Uterus (tissue), 4 donors: ENCODE data around the gene AMBRA1. TPM values are rescaled to one million over a fixed set of nuclear protein-coding genes. Genes with fewer than 3 reads are reported as not detected.
A peak's percentile ranks its signal among the peaks of the same experiment; 100 is the strongest.

Source experiments
- DNase-seq, 2 donors: peaks; one replicate each; pipeline ENCODE4 v3.0.0-alpha.2; 2019 to 2020
- H3K27ac ChIP-seq, 2 donors: fragments of 200-600 bp; sonication (generic); 1 replicate in 1 of 2; 2 replicates in 1 of 2; pipeline ENCODE4 v1.5.1; 2016 to 2018
- H3K27me3 ChIP-seq, 2 donors: fragments of 200-600 bp; sonication (generic); one replicate each; pipeline ENCODE4 v1.5.1; 2018 to 2019; ENCODE audit warnings: control low read depth in 1 of 2
- H3K36me3 ChIP-seq, 2 donors: fragments of 200-600 bp; sonication (generic); one replicate each; pipeline ENCODE4 v1.5.1; 2019; ENCODE audit warnings: control low read depth in 1 of 2
- H3K4me1 ChIP-seq, 2 donors: fragments of 200-600 bp; sonication (generic); one replicate each; pipeline ENCODE4 v1.5.1; 2018 to 2019; ENCODE audit warnings: control low read depth in 1 of 2
- H3K4me3 ChIP-seq, 2 donors: fragments of 200-600 bp; sonication (generic); 1 replicate in 1 of 2; 2 replicates in 1 of 2; pipeline ENCODE4 v1.5.1; 2018 to 2019; ENCODE audit warnings: mild to moderate bottlenecking in 1 of 2
- H3K9me3 ChIP-seq, 2 donors: fragments of 200-600 bp; sonication (generic); one replicate each; pipeline ENCODE4 v1.5.1; 2019; ENCODE audit warnings: control low read depth in 1 of 2
- POLR2A ChIP-seq, 2 donors: fragments of 450-650 bp; IDR thresholded peaks; one replicate each; pipeline ENCODE4 v1.6.1; 2016; ENCODE audit warnings: antibody characterized with exemption in 2 of 2, mild to moderate bottlenecking in 1 of 2, moderate library complexity in 1 of 2
- intact Hi-C: fragments of 100-400 bp; cut with DNase I; formaldehyde crosslinking; loops from one replicate; pipeline ENCODE4 v1.15.1; 2023; ENCODE audit warnings: low total_unique reads
- total RNA-seq, 4 donors: library from RNA; depleted of rRNA in 3 of 4; stranded (reverse); fragments of >200 nt in 3 of 4; gene quantifications; one replicate each; pipeline versions ENCODE4 v1.1.0 to v1.2.4, GENCODE V29; 2014 to 2023
- TF ChIP-seq, protein P1 (sequence below), 4 experiments: fragments of 200-600 bp in 2 of 4; fragments of 450-650 bp in 2 of 4; sonication (generic) in 2 of 4; IDR thresholded peaks; one replicate each; pipeline ENCODE4 v1.5.1; 2016 to 2019; ENCODE audit warnings: antibody characterized with exemption in 4 of 4, mild to moderate bottlenecking in 2 of 4, moderate library complexity in 1 of 4
- donor health status: DM: yes; HTN: yes; CAD: no.

Gene AMBRA1
- total RNA-seq, 4 donors from 2014 or later, result 22.6 to 55.3 (median 41.4) TPM

GRCh38 chr11:46625406-46625805, 31.6 kb upstream of the AMBRA1 start:
- DNase-seq, result no peak
- no peaks in the 10 kb centered on the region for H3K36me3 ChIP-seq
- TF ChIP-seq, protein P1, sequence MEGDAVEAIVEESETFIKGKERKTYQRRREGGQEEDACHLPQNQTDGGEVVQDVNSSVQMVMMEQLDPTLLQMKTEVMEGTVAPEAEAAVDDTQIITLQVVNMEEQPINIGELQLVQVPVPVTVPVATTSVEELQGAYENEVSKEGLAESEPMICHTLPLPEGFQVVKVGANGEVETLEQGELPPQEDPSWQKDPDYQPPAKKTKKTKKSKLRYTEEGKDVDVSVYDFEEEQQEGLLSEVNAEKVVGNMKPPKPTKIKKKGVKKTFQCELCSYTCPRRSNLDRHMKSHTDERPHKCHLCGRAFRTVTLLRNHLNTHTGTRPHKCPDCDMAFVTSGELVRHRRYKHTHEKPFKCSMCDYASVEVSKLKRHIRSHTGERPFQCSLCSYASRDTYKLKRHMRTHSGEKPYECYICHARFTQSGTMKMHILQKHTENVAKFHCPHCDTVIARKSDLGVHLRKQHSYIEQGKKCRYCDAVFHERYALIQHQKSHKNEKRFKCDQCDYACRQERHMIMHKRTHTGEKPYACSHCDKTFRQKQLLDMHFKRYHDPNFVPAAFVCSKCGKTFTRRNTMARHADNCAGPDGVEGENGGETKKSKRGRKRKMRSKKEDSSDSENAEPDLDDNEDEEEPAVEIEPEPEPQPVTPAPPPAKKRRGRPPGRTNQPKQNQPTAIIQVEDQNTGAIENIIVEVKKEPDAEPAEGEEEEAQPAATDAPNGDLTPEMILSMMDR (IDR thresholded peaks at IDR 0.05), result no peak
- no peak for TF ChIP-seq POLR2A (IDR thresholded peaks at IDR 0.05)
- H3K27me3 ChIP-seq, result no peaks in the 10 kb centered on the region
- no peak overlapping the region for H3K27ac ChIP-seq
- H3K9me3 ChIP-seq, result no peaks in the 10 kb centered on the region
- no peaks in the 10 kb centered on the region for H3K4me1 ChIP-seq
- intact Hi-C loops, result no loop called here
- H3K4me3 ChIP-seq, result no peak overlapping the region

DNA sequence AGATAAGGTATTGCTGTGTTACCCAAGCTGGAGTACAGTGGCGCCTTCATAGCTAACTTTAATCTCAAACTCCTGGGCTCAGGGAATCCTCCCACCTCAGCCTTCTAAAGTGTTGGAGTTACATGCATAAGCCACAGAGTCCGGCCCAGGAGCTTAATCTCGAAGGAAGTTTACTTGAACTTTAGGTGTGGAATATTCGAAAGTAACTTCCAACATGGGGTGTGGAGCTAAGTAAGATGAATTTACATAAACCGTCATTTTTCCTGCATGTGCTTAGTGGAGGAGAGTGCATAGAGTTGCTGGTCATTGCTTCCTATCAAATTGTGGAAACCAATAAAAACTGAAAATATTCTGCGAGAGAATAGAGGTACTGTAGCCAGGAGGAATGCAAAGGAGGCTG, 25.0 kb upstream of the AMBRA1 start:
- DNase-seq, result no peak
- Histone ChIP-seq H3K27me3 (no peaks in the 10 kb centered on the region), H3K9me3 (no peaks in the 10 kb centered on the region), H3K36me3 (no peaks in the 10 kb centered on the region), H3K27ac (peak overlapping the region in 1 of 2 donors; percentile 92), H3K4me3 (peak overlapping the region in 1 of 2 donors; percentile 5), H3K4me1 (no peaks in the 10 kb centered on the region)
- intact Hi-C loops, result no loop called here
- no peak for TF ChIP-seq POLR2A (IDR thresholded peaks at IDR 0.05)
- TF ChIP-seq, protein P1 (IDR thresholded peaks at IDR 0.05), result no peak

GRCh38 chr11:46617972-46618314, 24.1 kb upstream of the AMBRA1 start:
- no peaks in the 10 kb centered on the region for H3K9me3 ChIP-seq
- no peak for DNase-seq
- TF ChIP-seq, protein P1 (IDR thresholded peaks at IDR 0.05), result no peak
- TF ChIP-seq POLR2A (IDR thresholded peaks at IDR 0.05), result no peak
- H3K27ac ChIP-seq, result peak overlapping the region; percentile 90 to 92
- intact Hi-C loops, result no loop called here
- H3K36me3 ChIP-seq, result no peaks in the 10 kb centered on the region
- H3K4me1 ChIP-seq, result no peaks in the 10 kb centered on the region
- H3K4me3 ChIP-seq, result peak overlapping the region; percentile 85 to 95
- H3K27me3 ChIP-seq, result no peaks in the 10 kb centered on the region

- H3K4me3 ChIP-seq, result peak within 1 kb of the TSS; percentile 85 to 95
- no peaks in the 10 kb centered on the region for H3K4me1 ChIP-seq
- H3K9me3 ChIP-seq, result no peaks in the 10 kb centered on the region
- no peaks in the 10 kb centered on the region for H3K36me3 ChIP-seq
- intact Hi-C loops, result no loop called here
- peak within 1 kb of the TSS; percentile 90 to 92 for H3K27ac ChIP-seq
- H3K27me3 ChIP-seq, result no peaks in the 10 kb centered on the region
- peak in 1 of 2 donors; percentile 52 for TF ChIP-seq POLR2A (IDR thresholded peaks at IDR 0.05)
- TF ChIP-seq, protein P1 (IDR thresholded peaks at IDR 0.05), result peak; percentile 64 to 83 (median 76)
- DNase-seq, result peak; percentile 79 to 86
Observed at GRCh38 chr11:46617134-46617971, 23.5 kb upstream of the AMBRA1 start, which contains the start of the genes ATG13 and HARBI1. TSS of gene ATG13 (plus strand) at chr11:46617553. CDS start at chr11:46644292, 26,739 bp downstream. TSS of gene HARBI1 (minus strand) at chr11:46617227. CDS start at chr11:46616237, 990 bp downstream.

- Histone ChIP-seq H3K4me1 (no peaks in the 10 kb centered on the region), H3K36me3 (no peaks in the 10 kb centered on the region), H3K27ac (peak overlapping the region; percentile 90 to 92), H3K27me3 (no peaks in the 10 kb centered on the region), H3K4me3 (peak overlapping the region; percentile 85 to 95), H3K9me3 (no peaks in the 10 kb centered on the region)
- no peak for DNase-seq
- intact Hi-C loops, result no loop called here
- TF ChIP-seq POLR2A (IDR thresholded peaks at IDR 0.05), result no peak
Observed at GRCh38 chr11:46616551-46617133, 22.8 kb upstream of the AMBRA1 start.
